Right ventricle myocardium inferior (tissue), 1 donor: ENCODE data around the gene USP49. TPM values are rescaled to one million over a fixed set of nuclear protein-coding genes. Genes with fewer than 3 reads are reported as not detected.

ENCODE experiments used
- ATAC-seq: fragments of 200-7000 bp; cut with Tn5 transposase; one replicate; pipeline ENCODE4 v1.9.1; 2020; ENCODE audit warnings: mild to moderate bottlenecking, moderate library complexity
- DNase-seq: peaks from one replicate; pipeline ENCODE4 v3.0.0; 2021; ENCODE audit errors: missing footprints
- intact Hi-C: fragments of 100-400 bp; cut with DNase I; formaldehyde crosslinking; loops from one replicate; pipeline ENCODE4 v1.11.0; 2022
- total RNA-seq: library from RNA; stranded (reverse); fragmentation: NEBNext Ultra II Directional; extraction: Animal tissue kit (Norgen Biotek cat#: 25700); gene quantifications from one replicate; pipeline ENCODE4 v1.2.1, GENCODE V29; 2021
- donor health status: DM: no; HTN: yes; CAD: no; lungs with severe emphysema.

USP49 gene
- total RNA-seq, 1 donor from 2014 or later: 2.0 TPM

GRCh38 chr6:41790045-41790444 is 105.1 kb downstream of the USP49 start:
- intact Hi-C loops: no loop called here
- DNase-seq (no peak), ATAC-seq (no peak)

GRCh38 chr6:41789390-41789724 is 105.8 kb downstream of the USP49 start:
- DNase-seq (no peak), ATAC-seq (no peak)
- intact Hi-C loops: loop anchor here (5.0 to 10.0 kb wide), 3 partner anchors 108 to 1095 kb away; partner anchors contain the start of genes MRPS10 and USP49

GRCh38 chr6:41787219-41787917 is 107.8 kb downstream of the USP49 start, which contains the start of gene TOMM6:
Gene TOMM6, plus strand, starts transcription at chr6:41787694. Its CDS starts 4 bp downstream, at chr6:41787698.
- peak; percentile 97 for DNase-seq
- intact Hi-C loops: loop anchor here (1.0 to 10.0 kb wide), 6 partner anchors 53 to 1097 kb away; partner anchors contain the start of genes BYSL, MED20, MRPS10 and TFEB
- peak; percentile 86 for ATAC-seq

- intact Hi-C loops: loop anchor here (1.0 to 10.0 kb wide), 6 partner anchors 52 to 1098 kb away; partner anchors contain the start of genes BYSL, MED20, MRPS10 and TFEB
- peak; percentile 93 for ATAC-seq
- DNase-seq: peak; percentile 94
Observed at GRCh38 chr6:41786451-41787218, 108.5 kb downstream of the USP49 start.

- no peak for DNase-seq
- intact Hi-C loops: loop anchor here (2.0 to 10.0 kb wide), 5 partner anchors 51 to 1099 kb away; partner anchors contain the start of genes MRPS10, TFEB and USP49
- ATAC-seq: peak; percentile 0
Observed at GRCh38 chr6:41785689-41786450, 109.3 kb downstream of the USP49 start.

GRCh38 chr6:41785254-41785653 is 109.9 kb downstream of the USP49 start:
- ATAC-seq: no peak

GRCh38 chr6:41784581-41785171 is 110.5 kb downstream of the USP49 start:
- DNase-seq (no peak), ATAC-seq (no peak)
- intact Hi-C loops: loop anchor here (5.0 to 10.0 kb wide), 3 partner anchors 113 to 1100 kb away; partner anchors contain the start of genes MRPS10 and USP49

More at GRCh38 chr6:41785254-41785653, 109.9 kb downstream of the USP49 start:
- no peak for DNase-seq
- intact Hi-C loops: loop anchor here (5.0 to 10.0 kb wide), 3 partner anchors 112 to 1100 kb away; partner anchors contain the start of genes MRPS10 and USP49

- DNase-seq (no peak), ATAC-seq (no peak)
- intact Hi-C loops: loop anchor here (10.0 kb wide), 1 partner anchor 1102 kb away; no protein-coding TSS in a partner anchor
Observed at GRCh38 chr6:41783106-41783780, 111.9 kb downstream of the USP49 start.

GRCh38 chr6:41781366-41781730 is 113.8 kb downstream of the USP49 start:
- intact Hi-C loops: loop anchor here (10.0 kb wide), 1 partner anchor 1103 kb away; no protein-coding TSS in a partner anchor
- ATAC-seq (no peak), DNase-seq (no peak)

GRCh38 chr6:41780551-41781365 is 114.4 kb downstream of the USP49 start, which contains the start of gene PRICKLE4:
Gene PRICKLE4, plus strand, starts transcription at chr6:41780782. Its CDS starts 2,692 bp downstream, at chr6:41783474.
- DNase-seq: peak; percentile 76
- intact Hi-C loops: loop anchor here (1.0 to 10.0 kb wide), 4 partner anchors 157 to 1104 kb away; no protein-coding TSS in a partner anchor
- peak; percentile 36 for ATAC-seq

- ATAC-seq (peak; percentile 97), DNase-seq (peak; percentile 99)
- intact Hi-C loops: loop anchor here (1.0 to 10.0 kb wide), 8 partner anchors 45 to 1105 kb away; partner anchors contain the start of gene TFEB
Observed at GRCh38 chr6:41779788-41780550, 115.2 kb downstream of the USP49 start, which contains the start of gene FRS3. Gene FRS3, minus strand, starts transcription at chr6:41779900. Its CDS starts 2,913 bp downstream, at chr6:41776987.

GRCh38 chr6:41779336-41779735 is 115.8 kb downstream of the USP49 start:
- intact Hi-C loops: loop anchor here (2.0 to 5.0 kb wide), 4 partner anchors 45 to 412 kb away; partner anchors contain the start of gene TFEB
- no peak for DNase-seq
- ATAC-seq: no peak

- DNase-seq: no peak
- ATAC-seq: no peak
- intact Hi-C loops: loop anchor here (2.0 to 5.0 kb wide), 4 partner anchors 44 to 412 kb away; partner anchors contain the start of gene TFEB
Observed at GRCh38 chr6:41778895-41779294, 116.3 kb downstream of the USP49 start.

- DNase-seq (no peak), ATAC-seq (no peak)
- intact Hi-C loops: loop anchor here (2.0 to 5.0 kb wide), 4 partner anchors 43 to 410 kb away; partner anchors contain the start of gene TFEB
Observed at GRCh38 chr6:41777551-41778285, 117.5 kb downstream of the USP49 start.
